K562 (cell line): ENCODE measurements around the gene LYPD4. TPM values are rescaled to one million over a fixed set of nuclear protein-coding genes. Genes with fewer than 3 reads are reported as not detected.

Source experiments
- C11orf30 ChIP-seq: fragments of 450-650 bp; IDR thresholded peaks from 2 replicates; pipeline ENCODE4 v1.6.1; 2016; ENCODE audit warnings: low read depth, mild to moderate bottlenecking
- CHD7 ChIP-seq: fragments of 200-600 bp; sonication (generic); IDR thresholded peaks from one replicate; pipeline ENCODE4 v1.6.1; 2012; ENCODE audit warnings: mild to moderate bottlenecking, low read depth, low read length, inconsistent platforms
- MAFG ChIP-seq: fragments of 450-650 bp; conservative IDR thresholded peaks from 2 replicates; pipeline ENCODE4 v1.6.1; 2016; ENCODE audit warnings: missing genetic modification characterization, missing compliant biosample characterization
- PHF20 ChIP-seq: fragments of 450-650 bp; IDR thresholded peaks from 2 replicates; pipeline ENCODE4 v1.6.1; 2018; ENCODE audit not compliant: partially characterized antibody
- PTBP1 ChIP-seq: fragments of 200-400 bp; formaldehyde crosslinking; IDR thresholded peaks from 2 replicates; pipeline ENCODE4 v1.6.1; 2017; ENCODE audit warnings: low read depth, low read length
- SREBF2 ChIP-seq: sonication (generic); formaldehyde crosslinking; IDR thresholded peaks from 2 replicates; pipeline ENCODE4 v1.4.0; 2020; ENCODE audit warnings: mild to moderate bottlenecking, missing genetic modification reagents
- SRSF9 ChIP-seq: fragments of 200-400 bp; formaldehyde crosslinking; IDR thresholded peaks from 2 replicates; pipeline ENCODE4 v1.6.1; 2017; ENCODE audit warnings: low read depth, low read length, borderline replicate concordance
- TFAM ChIP-seq: fragments of 250-450 bp; sonication (Bioruptor Pico); conservative IDR thresholded peaks from 2 replicates; pipeline ENCODE4 v1.5.0; 2021; ENCODE audit warnings: mild to moderate bottlenecking, moderate library complexity
- ZNF140 ChIP-seq: fragments of 250-450 bp; sonication (Bioruptor Pico); IDR thresholded peaks from 2 replicates; pipeline ENCODE4 v1.8.0; 2021; ENCODE audit warnings: moderate library complexity, mild to moderate bottlenecking, inconsistent platforms
- ZNF274 ChIP-seq: IDR thresholded peaks from 2 replicates; pipeline ENCODE4 v1.6.1; 2011; ENCODE audit warnings: low read depth, mild to moderate bottlenecking, low read length, moderate library complexity, borderline replicate concordance
- ZNF644 ChIP-seq: fragments of 200-800 bp; sonication (Bioruptor generic); IDR thresholded peaks from 2 replicates; pipeline ENCODE4 v1.6.1; 2016; ENCODE audit warnings: low read depth, missing genetic modification characterization, missing compliant biosample characterization
- polyA plus RNA-seq, 8 experiments: library from polyadenylated mRNA; depleted of rRNA in 4 of 8; stranded (reverse) in 5 of 8; unstranded in 3 of 8; fragments of >200 nt; fragmentation: Nextera tagmentation in 2 of 8; fragmentation: Illumina TruSeq in 1 of 8; extraction: Ambion mirVana in 2 of 8; extraction: Trizol in 1 of 8; gene quantifications; 2 replicates each; pipeline versions ENCODE4 v1.2.1 to v1.2.3, GENCODE V29; 2011 to 2014; ENCODE audit warnings: inconsistent platforms in 1 of 8, missing spikeins in 1 of 8
- total RNA-seq, 7 experiments: library from RNA; depleted of rRNA in 6 of 7; stranded (reverse); fragments of >200 nt in 6 of 7; fragmentation: Illumina TruSeq in 2 of 7; extraction: Trizol in 2 of 7; gene quantifications; 2 replicates each; pipeline versions ENCODE4 v1.2.1 to v1.2.3, GENCODE V29; 2011 to 2021; ENCODE audit warnings: low replicate concordance in 1 of 7
- TF ChIP-seq, protein P1 (sequence below): fragments of 450-650 bp; formaldehyde crosslinking; conservative IDR thresholded peaks from 2 replicates; pipeline ENCODE4 v1.4.0; 2022; ENCODE audit warnings: mild to moderate bottlenecking, missing genetic modification characterization

LYPD4 gene
- total and polyA plus RNA-seq, 9 of the 15 experiments (the other 6 are each of a cell fraction or from before 2014, with no cell fraction given): 0.11 TPM; not detected in 8

- TF ChIP-seq ZNF140: no peak
- no peak for TF ChIP-seq CHD7
- TF ChIP-seq C11orf30: peak; percentile 63
- TF ChIP-seq MAFG (tag): no peak
- TF ChIP-seq ZNF274: no peak
- TF ChIP-seq PHF20: peak; percentile 95
- no peak for TF ChIP-seq PTBP1
- TF ChIP-seq, protein P1, sequence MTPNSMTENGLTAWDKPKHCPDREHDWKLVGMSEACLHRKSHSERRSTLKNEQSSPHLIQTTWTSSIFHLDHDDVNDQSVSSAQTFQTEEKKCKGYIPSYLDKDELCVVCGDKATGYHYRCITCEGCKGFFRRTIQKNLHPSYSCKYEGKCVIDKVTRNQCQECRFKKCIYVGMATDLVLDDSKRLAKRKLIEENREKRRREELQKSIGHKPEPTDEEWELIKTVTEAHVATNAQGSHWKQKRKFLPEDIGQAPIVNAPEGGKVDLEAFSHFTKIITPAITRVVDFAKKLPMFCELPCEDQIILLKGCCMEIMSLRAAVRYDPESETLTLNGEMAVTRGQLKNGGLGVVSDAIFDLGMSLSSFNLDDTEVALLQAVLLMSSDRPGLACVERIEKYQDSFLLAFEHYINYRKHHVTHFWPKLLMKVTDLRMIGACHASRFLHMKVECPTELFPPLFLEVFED (CRISPR knock-in tag): peak; percentile 92
- no peak for TF ChIP-seq SREBF2 (CRISPR knock-in tag)
- TF ChIP-seq TFAM (CRISPR knock-in tag): no peak
- TF ChIP-seq SRSF9: no peak
- 0 out of 2 replicates have a peak, but pooled peaks have one; percentile 71 for TF ChIP-seq ZNF644 (tag)
Measured at GRCh38 chr19:41859618-41860418, 15.3 kb upstream of the LYPD4 start, which contains the start of gene RPS19 (continued).
